H1 (cell line): ENCODE data around the gene BYSL. TPM values are rescaled to one million over a fixed set of nuclear protein-coding genes. Genes with fewer than 3 reads are reported as not detected.

Source experiments
- EP300 ChIP-seq, 2 experiments: IDR thresholded peaks; 1 replicate in 1 of 2; 2 replicates in 1 of 2; pipeline ENCODE4 v1.6.1; 2011 to 2012; ENCODE audit warnings: low read depth in 2 of 2, low read length in 2 of 2, mild to moderate bottlenecking in 2 of 2, borderline replicate concordance in 1 of 2, inconsistent platforms in 1 of 2, moderate library complexity in 1 of 2
- polyA plus RNA-seq, 7 experiments: library from polyadenylated mRNA; depleted of rRNA in 3 of 7; stranded (reverse) in 5 of 7; unstranded in 2 of 7; fragments of >200 nt in 5 of 7; fragments of 200-250 nt in 2 of 7; gene quantifications; 1 replicate in 5 of 7; 2 replicates in 1 of 7; 4 replicates in 1 of 7; pipeline versions ENCODE4 v1.2.1 to v1.2.3, GENCODE V29; 2011 to 2013; ENCODE audit warnings: missing spikeins in 2 of 7, mixed read lengths in 2 of 7
- total RNA-seq: library from RNA; stranded (reverse); fragmentation: NEBNext Ultra II Directional; extraction: Animal tissue kit (Norgen Biotek cat#: 25700); gene quantifications from 2 replicates; pipeline ENCODE4 v1.2.1, GENCODE V29; 2021

BYSL gene
- total and polyA plus RNA-seq, 2 of the 8 experiments (the other 6 are each of a cell fraction or from before 2014, with no cell fraction given): 37.3 to 49.2 TPM

DNA sequence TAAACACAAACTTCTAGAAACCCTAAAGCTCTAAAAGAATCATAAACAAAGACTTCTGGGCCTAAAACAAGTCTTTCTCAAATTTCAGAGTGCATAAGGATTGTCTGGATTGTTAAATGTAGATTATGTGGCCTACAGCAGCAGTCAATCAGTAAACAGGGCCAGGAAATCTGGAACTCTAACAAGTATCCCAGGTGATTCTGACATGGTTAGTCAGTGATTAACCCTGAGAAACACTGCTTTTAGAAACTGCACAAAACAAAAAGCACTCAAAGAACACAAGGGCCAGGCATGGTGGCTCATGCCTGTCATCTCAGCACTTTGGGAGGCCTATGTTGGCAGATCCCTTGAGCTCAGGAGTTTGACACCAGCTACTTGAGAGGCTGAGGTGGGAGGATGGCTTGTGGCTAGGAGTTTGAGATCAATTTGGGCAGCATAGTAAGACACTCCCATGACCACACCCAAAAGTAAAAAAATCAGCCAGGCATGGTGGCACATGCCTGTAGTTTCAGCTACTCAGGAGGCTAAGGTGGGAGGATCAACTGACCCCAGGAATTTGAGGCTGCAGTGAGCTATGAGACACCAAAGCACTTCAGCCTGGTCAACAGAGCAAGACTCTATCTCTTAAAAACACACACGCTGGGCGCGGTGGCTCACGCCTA is 6.3 kb upstream of the BYSL start (continued):
- no peak for TF ChIP-seq EP300 (IDR thresholded peaks at IDR 0.05; ENCODE audit: borderline replicate concordance in 1 of 2, low read depth in 2 of 2, low read length in 2 of 2)
- TF ChIP-seq, all 59 proteins: peak for 0
